Bronchial epithelial cell (primary cell): ENCODE results near the gene SRD5A1. TPM values are rescaled to one million over a fixed set of nuclear protein-coding genes. Genes with fewer than 3 reads are reported as not detected.

ENCODE experiments used
- DNase-seq: peaks from one replicate; pipeline ENCODE4 v3.0.0-alpha.2; 2010; ENCODE audit warnings: low read depth
- FAIRE-seq: peaks from 2 replicates; lab custom pipeline; 2011; peaks lifted over from hg19 to GRCh38; lab: Jason Lieb, UNC
- H3K27me3 ChIP-seq: 2 replicates; pipeline ENCODE4 v1.5.1; 2011; ENCODE audit warnings: low read length; ENCODE audit not compliant: control insufficient read depth, insufficient read depth
- H3K36me3 ChIP-seq: 2 replicates; pipeline ENCODE4 v1.5.1; 2011; ENCODE audit warnings: low read length; ENCODE audit not compliant: control insufficient read depth, insufficient read depth
- H3K4me3 ChIP-seq: 2 replicates; pipeline ENCODE4 v1.5.1; 2011; ENCODE audit warnings: mild to moderate bottlenecking, low read depth, low read length, control low read depth
- total RNA-seq: library from RNA; depleted of rRNA; stranded (reverse); fragments of >200 nt; gene quantifications from 2 replicates; pipeline ENCODE4 v1.2.1, GENCODE V29; 2014
- TF ChIP-seq, protein P1 (sequence below): IDR thresholded peaks from 2 replicates; pipeline ENCODE4 v1.5.1; 2011; ENCODE audit warnings: mild to moderate bottlenecking, moderate library complexity, low read length, control low read depth, inconsistent platforms; ENCODE audit not compliant: insufficient read depth, severe bottlenecking

The SRD5A1 gene
- total RNA-seq, 1 donor from 2014 or later: 24.0 TPM

DNA sequence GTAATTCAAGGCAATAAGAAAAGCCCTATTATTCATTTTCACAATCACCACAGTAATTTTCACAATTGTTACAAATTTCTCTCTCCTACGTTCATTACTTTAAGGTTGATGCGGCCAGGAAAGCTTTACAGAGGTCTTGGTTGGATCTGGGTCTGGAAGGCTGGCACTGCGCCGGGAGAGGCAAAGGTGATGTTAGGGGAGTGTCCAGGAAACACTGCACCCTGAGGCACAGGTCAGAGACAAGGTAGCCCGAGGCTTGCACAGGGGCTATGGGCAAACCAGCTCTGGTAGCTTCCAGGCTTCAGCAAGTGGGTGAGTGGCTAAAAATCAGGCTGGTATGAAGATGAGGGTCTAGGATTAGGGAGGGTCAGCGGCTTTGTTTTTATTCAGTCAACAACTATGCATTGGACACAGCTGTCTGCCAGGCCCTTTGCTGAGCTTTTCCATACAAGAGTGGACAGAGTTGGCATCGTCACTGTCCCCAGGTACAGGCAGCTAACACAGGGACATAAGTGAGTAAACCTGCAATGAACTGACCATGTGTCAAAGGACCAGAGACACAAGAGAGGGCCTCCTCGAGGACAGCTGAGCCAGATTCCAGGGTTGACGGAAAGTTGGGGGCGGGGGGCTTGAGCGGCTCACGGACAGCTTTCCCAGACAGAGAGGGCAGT is 67.6 kb downstream of the SRD5A1 start:
- Histone ChIP-seq H3K36me3 (no peaks in the 10 kb centered on the region), H3K27me3 (peaks cover 2% of the 10 kb centered on the region), H3K4me3 (no peak overlapping the region)
- FAIRE-seq (no peak), DNase-seq (no peak)
- TF ChIP-seq, protein P1, sequence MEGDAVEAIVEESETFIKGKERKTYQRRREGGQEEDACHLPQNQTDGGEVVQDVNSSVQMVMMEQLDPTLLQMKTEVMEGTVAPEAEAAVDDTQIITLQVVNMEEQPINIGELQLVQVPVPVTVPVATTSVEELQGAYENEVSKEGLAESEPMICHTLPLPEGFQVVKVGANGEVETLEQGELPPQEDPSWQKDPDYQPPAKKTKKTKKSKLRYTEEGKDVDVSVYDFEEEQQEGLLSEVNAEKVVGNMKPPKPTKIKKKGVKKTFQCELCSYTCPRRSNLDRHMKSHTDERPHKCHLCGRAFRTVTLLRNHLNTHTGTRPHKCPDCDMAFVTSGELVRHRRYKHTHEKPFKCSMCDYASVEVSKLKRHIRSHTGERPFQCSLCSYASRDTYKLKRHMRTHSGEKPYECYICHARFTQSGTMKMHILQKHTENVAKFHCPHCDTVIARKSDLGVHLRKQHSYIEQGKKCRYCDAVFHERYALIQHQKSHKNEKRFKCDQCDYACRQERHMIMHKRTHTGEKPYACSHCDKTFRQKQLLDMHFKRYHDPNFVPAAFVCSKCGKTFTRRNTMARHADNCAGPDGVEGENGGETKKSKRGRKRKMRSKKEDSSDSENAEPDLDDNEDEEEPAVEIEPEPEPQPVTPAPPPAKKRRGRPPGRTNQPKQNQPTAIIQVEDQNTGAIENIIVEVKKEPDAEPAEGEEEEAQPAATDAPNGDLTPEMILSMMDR: no peak

- no peak overlapping the region for H3K4me3 ChIP-seq
- FAIRE-seq (no peak), DNase-seq (no peak)
- no peaks in the 10 kb centered on the region for H3K36me3 ChIP-seq
- TF ChIP-seq, protein P1: no peak
- peaks cover 2% of the 10 kb centered on the region for H3K27me3 ChIP-seq
Observed at GRCh38 chr5:6701491-6701890, 68.3 kb downstream of the SRD5A1 start.

DNA sequence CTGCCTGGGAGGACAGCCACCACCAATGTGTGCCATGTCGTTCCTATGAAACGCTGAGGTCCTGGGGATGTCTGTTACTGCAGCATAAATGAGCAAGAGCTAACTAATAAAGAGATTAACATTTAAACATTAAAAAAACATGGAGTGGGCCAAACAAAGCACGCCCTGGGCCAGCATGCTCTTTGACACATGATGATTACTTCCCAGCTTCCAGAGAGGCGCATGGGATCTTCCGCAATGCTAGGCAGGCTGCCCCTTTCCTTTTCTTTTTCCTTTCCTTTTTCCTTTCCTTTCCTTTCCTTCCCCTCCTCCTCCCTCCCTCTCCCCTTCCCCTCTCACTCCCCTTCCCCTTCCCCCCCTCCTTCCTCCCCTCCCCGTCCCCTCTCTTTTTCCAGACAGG is 69.4 kb downstream of the SRD5A1 start:
- peaks cover 2% of the 10 kb centered on the region for H3K27me3 ChIP-seq
- TF ChIP-seq, protein P1: no peak
- H3K4me3 ChIP-seq: no peak overlapping the region
- H3K36me3 ChIP-seq: no peaks in the 10 kb centered on the region
- no peak for DNase-seq
- no peak for FAIRE-seq

DNA sequence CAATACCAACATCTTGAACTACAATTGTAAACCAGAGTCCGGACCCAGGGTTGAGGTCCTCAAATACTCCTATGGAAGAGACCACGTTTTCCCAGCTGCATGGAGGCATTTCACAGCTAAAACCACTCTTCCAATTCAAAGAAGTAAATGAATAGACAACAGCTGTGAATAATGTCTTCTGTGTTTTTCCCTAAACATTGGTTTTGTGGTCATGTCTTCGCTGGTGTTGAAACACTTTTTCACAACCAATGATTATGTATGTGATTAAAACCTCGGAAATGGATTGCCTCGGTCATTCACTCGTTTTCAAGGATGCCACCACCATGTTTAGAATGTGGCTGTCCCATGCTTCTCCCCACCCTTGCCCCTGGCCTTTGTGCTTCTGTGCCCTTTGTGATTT is 70.6 kb downstream of the SRD5A1 start:
- no peak for FAIRE-seq
- H3K36me3 ChIP-seq: no peaks in the 10 kb centered on the region
- DNase-seq: no peak
- TF ChIP-seq, protein P1: no peak
- no peak overlapping the region for H3K4me3 ChIP-seq
- H3K27me3 ChIP-seq: peaks cover 2% of the 10 kb centered on the region

GRCh38 chr5:6704361-6704851 is 71.2 kb downstream of the SRD5A1 start:
- Histone ChIP-seq H3K27me3 (peaks cover 2% of the 10 kb centered on the region), H3K4me3 (no peak overlapping the region), H3K36me3 (no peaks in the 10 kb centered on the region)
- TF ChIP-seq, protein P1: no peak
- no peak for FAIRE-seq
- peak; percentile 68 for DNase-seq

GRCh38 chr5:6705088-6705487 is 71.8 kb downstream of the SRD5A1 start:
- Histone ChIP-seq H3K36me3 (no peaks in the 10 kb centered on the region), H3K4me3 (no peak overlapping the region), H3K27me3 (peaks cover 2% of the 10 kb centered on the region)
- DNase-seq (no peak), FAIRE-seq (no peak)
- TF ChIP-seq, protein P1: no peak
